ENCODE measurements around the gene ALG9. TPM values are rescaled to one million over a fixed set of nuclear protein-coding genes. Genes with fewer than 3 reads are reported as not detected.

ALG9 gene
- total RNA-seq, 1 experiment from 2014 or later = 23.7 TPM

- ChIA-PET CTCF (interaction anchor here (1.2 kb wide), 1 partner anchor 262 kb away, joined by 3 read pairs; no protein-coding TSS in a partner anchor), POLR2A (no interaction called here), RAD21 (ENCODE audit: low non-redundant PET in 1 of 2, low total read pairs in 2 of 2, uncharacterized antibody in 2 of 2, unreplicated experiment in 2 of 2) (no interaction called here)
- Histone ChIP-seq H3K9ac (ENCODE audit: low read length) (no peak overlapping the region), H3K4me2 (ENCODE audit: low read length) (no peak overlapping the region), H3K9me3 (ENCODE audit: control insufficient read depth in 1 of 2, insufficient read depth in 1 of 2, low read depth in 1 of 2, low read length in 2 of 2) (no peaks in the 10 kb centered on the region), H4K20me1 (ENCODE audit: insufficient read depth) (no peaks in the 10 kb centered on the region), H2AFZ (ENCODE audit: low read depth, low read length, poor library complexity, severe bottlenecking) (no peak overlapping the region), H3K9me2 (ENCODE audit: insufficient read depth) (no peaks in the 10 kb centered on the region), H3K27me3 (ENCODE audit: insufficient read depth, low read length) (no peaks in the 10 kb centered on the region), H3K36me3 (ENCODE audit: control insufficient read depth in 1 of 2, insufficient read depth in 2 of 2, low read length in 2 of 2) (no peaks in the 10 kb centered on the region), H3K79me2 (ENCODE audit: insufficient read depth, low read length) (no peaks in the 10 kb centered on the region), H3K4me1 (ENCODE audit: control insufficient read depth in 1 of 2, insufficient read depth in 2 of 2, low read length in 2 of 2) (no peaks in the 10 kb centered on the region), H3K4me3 (replicated peaks in 1 of 2; ENCODE audit: low read depth in 1 of 2, low read length in 2 of 2) (no peak overlapping the region), H3K27ac (ENCODE audit: low read depth, low read length) (no peak overlapping the region)
- ATAC-seq (no peak), DNase-seq (ENCODE audit: low read depth, low spot score) (no peak)
- TF ChIP-seq, protein P1, sequence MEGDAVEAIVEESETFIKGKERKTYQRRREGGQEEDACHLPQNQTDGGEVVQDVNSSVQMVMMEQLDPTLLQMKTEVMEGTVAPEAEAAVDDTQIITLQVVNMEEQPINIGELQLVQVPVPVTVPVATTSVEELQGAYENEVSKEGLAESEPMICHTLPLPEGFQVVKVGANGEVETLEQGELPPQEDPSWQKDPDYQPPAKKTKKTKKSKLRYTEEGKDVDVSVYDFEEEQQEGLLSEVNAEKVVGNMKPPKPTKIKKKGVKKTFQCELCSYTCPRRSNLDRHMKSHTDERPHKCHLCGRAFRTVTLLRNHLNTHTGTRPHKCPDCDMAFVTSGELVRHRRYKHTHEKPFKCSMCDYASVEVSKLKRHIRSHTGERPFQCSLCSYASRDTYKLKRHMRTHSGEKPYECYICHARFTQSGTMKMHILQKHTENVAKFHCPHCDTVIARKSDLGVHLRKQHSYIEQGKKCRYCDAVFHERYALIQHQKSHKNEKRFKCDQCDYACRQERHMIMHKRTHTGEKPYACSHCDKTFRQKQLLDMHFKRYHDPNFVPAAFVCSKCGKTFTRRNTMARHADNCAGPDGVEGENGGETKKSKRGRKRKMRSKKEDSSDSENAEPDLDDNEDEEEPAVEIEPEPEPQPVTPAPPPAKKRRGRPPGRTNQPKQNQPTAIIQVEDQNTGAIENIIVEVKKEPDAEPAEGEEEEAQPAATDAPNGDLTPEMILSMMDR (IDR thresholded peaks at IDR 0.05 in 2 of 3, conservative IDR thresholded peaks at IDR 0.05 in 1 of 3; ENCODE audit: borderline replicate concordance in 1 of 3, insufficient read depth in 1 of 3, low read depth in 2 of 3, low read length in 2 of 3) = no peak
- TF ChIP-seq YY1 (IDR thresholded peaks at IDR 0.05; ENCODE audit: extremely low read depth, insufficient replicate concordance, low read depth, low read length) = no peak
- no peak for TF ChIP-seq FOSL1 (IDR thresholded peaks at IDR 0.05; ENCODE audit: low read depth)
- TF ChIP-seq, protein P2, sequence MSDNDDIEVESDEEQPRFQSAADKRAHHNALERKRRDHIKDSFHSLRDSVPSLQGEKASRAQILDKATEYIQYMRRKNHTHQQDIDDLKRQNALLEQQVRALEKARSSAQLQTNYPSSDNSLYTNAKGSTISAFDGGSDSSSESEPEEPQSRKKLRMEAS (IDR thresholded peaks at IDR 0.05) = no peak
- no peak for TF ChIP-seq EZH2 (IDR thresholded peaks at IDR 0.05)
- no peak for TF ChIP-seq CBX3 (IDR thresholded peaks at IDR 0.05; ENCODE audit: low read depth)
- BruUV-seq (replicated peaks) = no TSS peak
- intact Hi-C loops (cut with micrococcal nuclease) = no loop called here
These were observed 25.3 kb downstream of the ALG9 start for GRCh38 chr11:111846063-111846462.

Measured in HCT116 (cell line).